ENCODE measurements around the gene SPP1.
"Not testable (repeated sequence)": the region's sequence is repeated elsewhere in the genome, so short reads cannot be mapped to it uniquely, and the experiment has no call there.

SPP1 gene

GRCh38 chr4:87989765-87990164 is 14.3 kb downstream of the SPP1 start:
- no peak for DNase-seq (ENCODE audit: low spot score)

GRCh38 chr4:87995435-87995834 is 19.9 kb downstream of the SPP1 start:
- no peak for DNase-seq (ENCODE audit: low spot score)

DNA sequence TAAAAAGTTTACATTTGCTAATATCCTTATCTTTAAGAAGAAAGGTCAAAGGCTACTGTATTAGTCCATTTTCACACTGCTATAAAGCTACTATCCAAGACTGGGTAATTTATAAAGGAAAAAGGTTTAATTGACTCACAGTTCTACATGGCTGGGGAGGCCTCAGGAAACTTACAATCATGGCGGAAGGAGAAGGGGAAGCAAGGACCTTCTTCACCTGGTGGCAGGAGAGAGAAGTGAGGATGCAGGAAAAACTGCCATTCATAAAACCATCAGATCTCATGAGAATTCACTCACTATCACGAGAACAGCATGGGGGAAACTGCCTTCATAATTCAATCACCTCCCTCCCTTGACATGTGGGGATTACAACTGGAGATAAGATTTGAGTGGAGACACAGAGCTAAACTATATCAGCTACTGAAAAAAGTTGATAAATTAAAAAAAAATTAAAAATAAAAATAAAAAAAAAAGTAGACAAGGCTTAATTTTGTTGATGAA is 23.7 kb downstream of the SPP1 start:
- not testable (repeated sequence) for DNase-seq (ENCODE audit: low spot score)

GRCh38 chr4:88001871-88002270 is 26.4 kb downstream of the SPP1 start:
- no peak for DNase-seq (ENCODE audit: low spot score)

DNA sequence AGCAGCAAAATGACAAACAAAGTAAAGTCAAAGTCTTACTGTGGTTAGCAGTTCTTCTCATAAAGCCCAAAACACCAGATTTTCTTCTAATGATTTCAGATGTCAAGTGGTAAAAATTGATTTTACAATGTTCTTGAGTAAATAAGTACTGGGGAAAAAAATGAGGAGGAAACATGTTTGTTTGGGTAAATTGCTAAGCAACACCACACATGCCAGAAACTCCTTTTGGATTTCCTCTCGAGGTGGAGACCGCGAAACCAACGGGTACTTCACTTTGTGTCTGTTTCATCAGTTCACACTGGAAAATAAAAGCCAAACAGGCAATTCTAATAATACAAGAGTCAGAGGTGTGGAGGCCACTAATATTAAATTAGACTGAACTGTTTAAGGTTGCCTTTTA is 27.3 kb downstream of the SPP1 start:
- DNase-seq (ENCODE audit: low spot score), result no peak

GRCh38 chr4:88003261-88003660 is 27.7 kb downstream of the SPP1 start:
- DNase-seq (ENCODE audit: low spot score), result no peak

GRCh38 chr4:88005076-88005475 is 29.6 kb downstream of the SPP1 start:
- DNase-seq (ENCODE audit: low spot score), result no peak

- DNase-seq (ENCODE audit: low spot score), result no peak
Observed at GRCh38 chr4:88005946-88006345, 30.4 kb downstream of the SPP1 start.

DNA sequence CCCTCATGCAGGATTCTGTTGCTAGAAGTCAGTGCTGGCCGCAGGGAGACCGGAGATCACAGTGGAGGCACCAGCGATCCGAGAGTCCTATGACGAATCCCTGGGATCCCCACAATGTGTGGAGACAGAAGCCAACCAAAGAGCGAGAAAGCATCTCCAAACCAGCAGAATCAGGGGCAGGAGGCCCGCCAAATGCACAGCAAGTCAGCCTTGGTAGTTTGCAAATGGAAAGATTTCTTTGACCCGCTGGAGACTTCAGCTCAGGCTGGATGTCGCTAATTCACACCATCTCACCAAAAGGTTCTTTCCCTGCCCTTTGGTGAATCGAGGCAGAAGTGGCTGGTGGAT is 31.4 kb downstream of the SPP1 start:
- DNase-seq (ENCODE audit: low spot score), result no peak

- DNase-seq (ENCODE audit: low spot score), result peak; percentile 60
Observed at GRCh38 chr4:88007304-88008121, 32.0 kb downstream of the SPP1 start, which contains the start of gene PKD2. Gene PKD2 (plus strand): TSS chr4:88007635. CDS start chr4:88007734, 99 bp downstream.

GRCh38 chr4:88008122-88008742 is 32.7 kb downstream of the SPP1 start:
- peak; percentile 56 for DNase-seq (ENCODE audit: low spot score)

GRCh38 chr4:88008743-88009171 is 33.2 kb downstream of the SPP1 start:
- DNase-seq (ENCODE audit: low spot score), result no peak

- DNase-seq (ENCODE audit: low spot score), result no peak
Observed at GRCh38 chr4:88009871-88010270, 34.4 kb downstream of the SPP1 start.

GRCh38 chr4:88010966-88011365 is 35.5 kb downstream of the SPP1 start:
- no peak for DNase-seq (ENCODE audit: low spot score)

- no peak for DNase-seq (ENCODE audit: low spot score)
Observed at GRCh38 chr4:88012647-88013046, 37.1 kb downstream of the SPP1 start.

- DNase-seq (ENCODE audit: low spot score), result no peak
Observed at GRCh38 chr4:88014386-88014905, 38.9 kb downstream of the SPP1 start.

GRCh38 chr4:88015659-88016295 is 40.3 kb downstream of the SPP1 start:
- no peak for DNase-seq (ENCODE audit: low spot score)

DNA sequence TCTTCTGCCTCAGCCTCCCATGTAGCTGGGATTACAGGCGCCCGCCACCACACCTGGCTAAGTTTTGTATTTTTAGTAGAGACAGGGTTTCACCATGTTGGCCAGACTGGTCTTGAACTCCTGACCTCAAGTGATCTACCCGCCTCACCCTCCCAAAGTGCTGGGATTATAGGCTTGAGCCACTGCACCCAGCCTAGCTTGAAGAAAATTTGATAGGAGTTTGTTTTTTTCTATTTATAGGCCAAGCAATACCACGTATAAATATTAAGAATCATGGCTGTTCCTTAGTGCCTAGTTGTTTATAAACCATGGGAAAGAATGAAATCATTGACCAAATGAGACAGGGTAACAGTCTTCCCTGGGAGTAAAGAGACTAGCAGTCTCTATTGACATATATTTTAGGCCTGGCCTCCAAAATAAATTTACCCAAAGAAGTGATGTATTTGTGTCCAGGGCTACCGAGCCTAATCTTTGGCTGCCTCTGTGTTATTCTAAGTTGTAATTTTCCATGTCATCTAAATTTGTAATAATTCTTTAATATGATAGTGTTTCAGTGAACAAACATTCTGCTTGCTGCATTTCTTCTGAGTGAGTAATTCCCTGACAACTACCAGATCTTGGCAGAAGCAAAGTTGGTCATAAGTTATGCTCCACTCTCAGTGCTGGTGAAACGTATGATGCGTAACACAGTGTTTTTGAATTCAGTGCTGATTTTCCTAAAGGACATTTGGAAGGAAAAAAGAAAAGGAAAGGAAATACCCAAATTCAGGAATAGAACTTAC is 42.2 kb downstream of the SPP1 start:
- no peak for DNase-seq (ENCODE audit: low spot score)

DNA sequence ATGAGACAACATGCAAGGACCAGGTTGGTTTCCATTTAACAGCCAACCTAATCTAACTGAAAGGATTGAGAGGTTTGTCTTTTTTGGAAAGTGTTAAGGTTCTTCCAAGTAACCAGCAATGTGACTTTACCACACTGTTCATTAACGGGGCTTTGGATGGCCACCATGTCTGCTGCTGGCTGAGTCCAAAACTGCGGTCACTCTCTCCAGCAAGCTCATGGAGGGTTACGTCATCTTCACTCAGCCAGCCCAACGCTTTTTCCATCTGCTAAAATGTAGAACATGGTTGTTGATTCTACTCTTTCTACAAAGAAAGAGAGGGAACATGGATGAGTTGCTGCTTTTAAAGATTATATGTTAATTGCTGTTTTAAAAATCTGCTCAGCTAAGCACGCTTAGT is 43.0 kb downstream of the SPP1 start:
- no peak for DNase-seq (ENCODE audit: low spot score)

DNA sequence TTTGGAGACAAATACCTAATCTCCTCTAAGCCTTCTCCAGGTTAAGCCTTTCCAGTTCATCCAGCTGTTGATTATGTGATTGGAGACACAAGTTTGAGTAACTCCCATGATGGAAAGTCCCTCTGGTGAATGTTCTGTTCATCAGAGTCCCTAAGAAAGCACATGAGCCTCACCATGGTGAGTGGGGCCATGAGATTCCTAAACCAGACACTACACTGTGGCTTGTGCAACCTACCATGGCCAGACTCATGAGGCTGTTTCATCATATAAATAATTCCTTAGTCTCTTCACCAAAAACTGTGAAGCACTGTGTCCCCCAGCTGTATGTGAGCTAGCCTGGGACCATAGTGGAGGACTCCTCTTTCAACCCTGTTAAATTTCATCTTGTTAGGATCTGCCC is 46.3 kb downstream of the SPP1 start:
- no peak for DNase-seq (ENCODE audit: low spot score)

GRCh38 chr4:88022289-88022688 is 46.8 kb downstream of the SPP1 start:
- no peak for DNase-seq (ENCODE audit: low spot score)
